GM12801 (cell line): ENCODE data around the gene CD2AP.

Source experiments
- TF ChIP-seq, protein P1 (sequence below): IDR thresholded peaks from one replicate; pipeline ENCODE4 v1.5.1; 2011; ENCODE audit warnings: control low read depth; ENCODE audit not compliant: insufficient read length; ENCODE audit errors: extremely low read depth

The CD2AP gene

GRCh38 chr6:47671777-47672176, 194.2 kb downstream of the CD2AP start:
- TF ChIP-seq, protein P1, sequence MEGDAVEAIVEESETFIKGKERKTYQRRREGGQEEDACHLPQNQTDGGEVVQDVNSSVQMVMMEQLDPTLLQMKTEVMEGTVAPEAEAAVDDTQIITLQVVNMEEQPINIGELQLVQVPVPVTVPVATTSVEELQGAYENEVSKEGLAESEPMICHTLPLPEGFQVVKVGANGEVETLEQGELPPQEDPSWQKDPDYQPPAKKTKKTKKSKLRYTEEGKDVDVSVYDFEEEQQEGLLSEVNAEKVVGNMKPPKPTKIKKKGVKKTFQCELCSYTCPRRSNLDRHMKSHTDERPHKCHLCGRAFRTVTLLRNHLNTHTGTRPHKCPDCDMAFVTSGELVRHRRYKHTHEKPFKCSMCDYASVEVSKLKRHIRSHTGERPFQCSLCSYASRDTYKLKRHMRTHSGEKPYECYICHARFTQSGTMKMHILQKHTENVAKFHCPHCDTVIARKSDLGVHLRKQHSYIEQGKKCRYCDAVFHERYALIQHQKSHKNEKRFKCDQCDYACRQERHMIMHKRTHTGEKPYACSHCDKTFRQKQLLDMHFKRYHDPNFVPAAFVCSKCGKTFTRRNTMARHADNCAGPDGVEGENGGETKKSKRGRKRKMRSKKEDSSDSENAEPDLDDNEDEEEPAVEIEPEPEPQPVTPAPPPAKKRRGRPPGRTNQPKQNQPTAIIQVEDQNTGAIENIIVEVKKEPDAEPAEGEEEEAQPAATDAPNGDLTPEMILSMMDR: no peak

DNA sequence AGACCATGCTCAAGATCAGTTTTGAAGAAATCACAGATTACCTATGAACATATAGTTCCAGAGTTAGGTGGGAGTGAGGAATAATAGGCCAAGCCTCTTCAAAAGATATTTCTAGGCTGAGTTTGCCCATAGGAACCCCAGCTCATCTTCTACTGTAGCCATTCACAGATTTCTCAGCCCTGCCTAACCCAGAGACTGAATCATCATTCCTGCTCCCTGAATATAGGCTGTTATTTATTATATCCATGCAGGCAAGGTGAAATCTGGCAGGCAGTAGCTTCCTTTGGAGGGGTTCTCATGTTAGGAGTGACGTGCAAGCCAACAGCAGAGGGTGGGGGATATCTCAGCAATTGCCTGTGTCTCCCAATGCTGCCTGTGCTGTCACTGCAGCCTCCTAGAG, 195.2 kb downstream of the CD2AP start:
- TF ChIP-seq, protein P1: no peak

DNA sequence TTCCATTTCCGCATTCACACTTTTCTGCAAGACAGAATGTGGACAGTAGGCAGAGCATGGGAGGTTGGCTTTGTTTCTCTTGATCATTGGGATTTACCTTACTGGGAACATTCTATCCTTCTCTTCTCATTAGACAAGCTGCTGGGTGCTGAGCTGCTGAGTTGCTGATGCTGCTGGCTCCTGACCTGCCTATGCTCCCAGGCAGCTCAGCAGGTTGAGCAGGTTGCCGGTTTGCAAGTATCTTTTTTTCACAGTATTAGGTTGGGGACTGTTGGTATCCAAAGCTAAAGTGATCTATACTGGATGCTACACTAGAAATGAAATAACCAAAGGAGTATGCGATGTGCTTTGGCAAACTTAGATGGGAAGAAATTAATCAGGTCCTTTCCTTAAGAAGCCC, 197.1 kb downstream of the CD2AP start:
- TF ChIP-seq, protein P1: no peak
